H9 (cell line): ENCODE data around the gene GPR137. TPM values are rescaled to one million over a fixed set of nuclear protein-coding genes. Genes with fewer than 3 reads are reported as not detected.

ENCODE experiments used
- DNase-seq: peaks from one replicate; pipeline ENCODE4 v3.0.0-alpha.2; 2017
- H2AFZ ChIP-seq: one replicate; pipeline ENCODE4 v1.6.1; 2013; ENCODE audit warnings: mild to moderate bottlenecking, low read length, control low read depth, moderate library complexity
- H2AK5ac ChIP-seq: 2 replicates; pipeline ENCODE4 v1.6.1; 2013; ENCODE audit warnings: low read length, control low read depth, mixed read lengths; ENCODE audit not compliant: insufficient read length
- H2BK120ac ChIP-seq: one replicate; pipeline ENCODE4 v1.6.1; 2013; ENCODE audit warnings: low read depth, mild to moderate bottlenecking, low read length, control low read depth, inconsistent platforms; ENCODE audit not compliant: poor library complexity, severe bottlenecking
- H2BK12ac ChIP-seq: 2 replicates; pipeline ENCODE4 v1.6.1; 2013; ENCODE audit warnings: low read length, control low read depth, mixed read lengths, low read depth; ENCODE audit not compliant: insufficient read length
- H2BK15ac ChIP-seq: 2 replicates; pipeline ENCODE4 v1.6.1; 2013; ENCODE audit warnings: low read depth, low read length, control low read depth
- H2BK20ac ChIP-seq: one replicate; pipeline ENCODE4 v1.6.1; 2013; ENCODE audit warnings: low read depth, mild to moderate bottlenecking, low read length, control low read depth, inconsistent platforms; ENCODE audit not compliant: poor library complexity, severe bottlenecking
- H2BK5ac ChIP-seq: 2 replicates; pipeline ENCODE4 v1.6.1; 2013; ENCODE audit warnings: low read length, control low read depth, mixed read lengths; ENCODE audit not compliant: insufficient read length
- H3K14ac ChIP-seq: 2 replicates; pipeline ENCODE4 v1.6.1; 2013; ENCODE audit warnings: low read length, control low read depth; ENCODE audit not compliant: insufficient read depth
- H3K18ac ChIP-seq: 2 replicates; pipeline ENCODE4 v1.6.1; 2013; ENCODE audit warnings: low read depth, mild to moderate bottlenecking, mixed read lengths, low read length, control low read depth; ENCODE audit not compliant: insufficient read length
- H3K23ac ChIP-seq: 2 replicates; pipeline ENCODE4 v1.6.1; 2013; ENCODE audit warnings: low read length, control low read depth, mixed read lengths, low read depth; ENCODE audit not compliant: insufficient read length
- H3K23me2 ChIP-seq: 2 replicates; pipeline ENCODE4 v1.6.1; 2013; ENCODE audit warnings: low read depth, mild to moderate bottlenecking, mixed read lengths, low read length, control low read depth; ENCODE audit not compliant: insufficient read length, poor library complexity, severe bottlenecking
- H3K27ac ChIP-seq: 2 replicates; pipeline ENCODE4 v1.5.1; 2013; ENCODE audit warnings: low read length, control low read depth, mixed read lengths, low read depth; ENCODE audit not compliant: insufficient read length
- H3K27me3 ChIP-seq: 2 replicates; pipeline ENCODE4 v1.6.1; 2013; ENCODE audit warnings: low read length, control low read depth, inconsistent platforms; ENCODE audit not compliant: insufficient read depth
- H3K4ac ChIP-seq: 2 replicates; pipeline ENCODE4 v1.6.1; 2013; ENCODE audit warnings: low read depth, mild to moderate bottlenecking, control low read depth, inconsistent platforms, low read length, moderate library complexity
- H3K4me1 ChIP-seq: 2 replicates; pipeline ENCODE4 v1.6.1; 2013; ENCODE audit warnings: low read length, control low read depth, inconsistent platforms; ENCODE audit not compliant: insufficient read depth
- H3K4me2 ChIP-seq: 2 replicates; pipeline ENCODE4 v1.6.1; 2013; ENCODE audit warnings: low read length, control low read depth, mixed read lengths; ENCODE audit not compliant: insufficient read length, insufficient read depth
- H3K56ac ChIP-seq: 2 replicates; pipeline ENCODE4 v1.6.1; 2013; ENCODE audit warnings: low read depth, mild to moderate bottlenecking, mixed read lengths, low read length, control low read depth; ENCODE audit not compliant: insufficient read length
- H3K79me1 ChIP-seq: 2 replicates; pipeline ENCODE4 v1.6.1; 2013; ENCODE audit warnings: low read depth, mild to moderate bottlenecking, moderate library complexity, low read length, control low read depth, inconsistent platforms; ENCODE audit not compliant: insufficient read depth, poor library complexity, severe bottlenecking
- H3K79me2 ChIP-seq: 2 replicates; pipeline ENCODE4 v1.6.1; 2013; ENCODE audit warnings: low read length, control low read depth, inconsistent platforms; ENCODE audit not compliant: insufficient read depth
- H3K9ac ChIP-seq: 2 replicates; pipeline ENCODE4 v1.6.1; 2013; ENCODE audit warnings: low read length, control low read depth, mixed read lengths; ENCODE audit not compliant: insufficient read length; ENCODE audit errors: extremely low read depth
- H3K9me3 ChIP-seq: one replicate; pipeline ENCODE4 v1.6.1; 2013; ENCODE audit warnings: low read depth, low read length, inconsistent platforms; ENCODE audit not compliant: control insufficient read depth
- H3T11ph ChIP-seq: one replicate; pipeline ENCODE4 v1.6.1; 2013; ENCODE audit warnings: mild to moderate bottlenecking, low read length, control low read depth, inconsistent platforms
- H4K20me1 ChIP-seq: one replicate; pipeline ENCODE4 v1.6.1; 2013; ENCODE audit not compliant: control insufficient read depth, insufficient read length, insufficient read depth
- H4K5ac ChIP-seq: 2 replicates; pipeline ENCODE4 v1.6.1; 2013; ENCODE audit warnings: low read depth, mild to moderate bottlenecking, mixed read lengths, low read length, control low read depth; ENCODE audit not compliant: insufficient read length
- H4K8ac ChIP-seq: replicated peaks from 2 replicates; pipeline ENCODE4 v1.6.1; 2013; ENCODE audit warnings: low read length, control low read depth, mixed read lengths, low read depth; ENCODE audit not compliant: insufficient read length
- H4K91ac ChIP-seq: 2 replicates; pipeline ENCODE4 v1.6.1; 2013; ENCODE audit warnings: low read depth, mild to moderate bottlenecking, moderate library complexity, mixed read lengths, low read length, control low read depth; ENCODE audit not compliant: insufficient read length
- H3K27ac Mint-ChIP-seq, 3 experiments: 2 replicates in 2 of 3; 3 replicates in 1 of 3; pipeline ENCODE4 v1.8.0; 2020 to 2021; ENCODE audit warnings: mixed read lengths in 3 of 3, mild to moderate bottlenecking in 1 of 3, moderate library complexity in 1 of 3
- H3K27me3 Mint-ChIP-seq: 2 replicates; pipeline ENCODE4 v1.8.0; 2021; ENCODE audit warnings: low read depth, mild to moderate bottlenecking, moderate library complexity, mixed read lengths
- H3K36me3 Mint-ChIP-seq, 3 experiments: 2 replicates in 2 of 3; 3 replicates in 1 of 3; pipeline ENCODE4 v1.8.0; 2020 to 2021; ENCODE audit warnings: low read depth in 3 of 3, mixed read lengths in 3 of 3; ENCODE audit not compliant: insufficient read depth in 1 of 3
- H3K4me1 Mint-ChIP-seq, 2 experiments: 2 replicates each; pipeline ENCODE4 v1.8.0; 2020; ENCODE audit warnings: mixed read lengths in 2 of 2
- H3K4me3 Mint-ChIP-seq, 2 experiments: 2 replicates in 1 of 2; 3 replicates in 1 of 2; pipeline ENCODE4 v1.8.0; 2020 to 2021; ENCODE audit warnings: mild to moderate bottlenecking in 2 of 2, mixed read lengths in 2 of 2, moderate library complexity in 1 of 2
- H3K9me3 Mint-ChIP-seq, 2 experiments: 2 replicates in 1 of 2; 3 replicates in 1 of 2; pipeline ENCODE4 v1.8.0; 2020; ENCODE audit warnings: mild to moderate bottlenecking in 2 of 2, mixed read lengths in 2 of 2, moderate library complexity in 1 of 2
- WGBS: extraction: QIAGEN DNeasy Blood & Tissue Kit; methylation state at CpG from one replicate; pipeline ENCODE4 v1.1.7; 2013; ENCODE audit warnings: missing lambda C conversion rate, low lambda C conversion rate, mixed read lengths; ENCODE audit not compliant: insufficient read length; ENCODE audit errors: extremely low coverage; 5-methylcytosine and 5-hydroxymethylcytosine counted together
- total RNA-seq: library from RNA; stranded (reverse); gene quantifications from 2 replicates; pipeline ENCODE4 v1.2.1, GENCODE V29; 2021
- TF ChIP-seq, protein P1 (sequence below): fragments of 200-600 bp; sonication (generic); conservative IDR thresholded peaks from 3 replicates; pipeline ENCODE4 v1.8.0; 2021; ENCODE audit warnings: antibody characterized with exemption, mild to moderate bottlenecking

The GPR137 gene
- total RNA-seq, 1 experiment from 2014 or later: 39.6 TPM

DNA sequence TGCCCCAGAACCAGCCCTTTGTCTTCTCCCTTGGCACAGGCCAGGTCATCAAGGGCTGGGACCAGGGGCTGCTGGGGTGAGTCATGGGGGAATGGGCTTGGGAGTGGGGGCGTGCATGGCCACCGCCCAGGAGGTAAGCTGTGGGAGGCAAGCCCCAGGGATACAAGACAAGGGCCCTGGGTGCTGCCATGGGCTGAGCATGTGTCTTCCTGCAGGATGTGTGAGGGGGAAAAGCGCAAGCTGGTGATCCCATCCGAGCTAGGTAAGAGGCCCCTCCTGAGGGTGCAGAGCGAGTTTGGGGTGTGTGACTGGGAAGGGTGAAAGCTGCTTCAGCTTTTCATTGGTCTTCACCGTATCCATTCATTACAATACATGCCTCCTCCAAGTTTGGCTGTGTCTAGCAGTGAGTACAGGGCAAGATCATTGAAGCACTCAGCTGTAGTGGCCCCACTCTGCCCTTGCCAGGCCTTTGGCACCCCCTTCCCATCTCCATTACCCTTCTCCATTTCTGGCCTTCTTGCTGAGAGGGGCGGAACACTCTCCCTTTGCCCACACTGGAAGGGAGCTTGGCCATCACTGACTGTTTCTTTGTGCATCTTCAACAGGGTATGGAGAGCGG lies 42.3 kb upstream of the GPR137 start:
- Histone ChIP-seq H3K79me2 (peaks cover 9% of the 10 kb centered on the region; the same call in 1 of the 2 replicates), H2BK120ac (no peak overlapping the region), H4K8ac (no peak overlapping the region), H3K18ac (no peak overlapping the region), H3K23me2 (peaks cover 21% of the 10 kb centered on the region), H3K14ac (no peak overlapping the region), H2BK5ac (no peak overlapping the region), H2AK5ac (no peak overlapping the region), H2BK15ac (no peak overlapping the region), H3K9me3 (no peaks in the 10 kb centered on the region), H3K56ac (no peak overlapping the region), H2BK20ac (no peak overlapping the region), H3T11ph (no peak overlapping the region), H3K27me3 (no peaks in the 10 kb centered on the region), H2AFZ (no peak overlapping the region), H3K23ac (no peak overlapping the region), H3K4ac (no peak overlapping the region), H3K4me2 (no peak overlapping the region), H4K5ac (no peak overlapping the region), H3K9ac (no peak overlapping the region), H3K4me1 (no peaks in the 10 kb centered on the region), H4K20me1 (no peaks in the 10 kb centered on the region), H4K91ac (no peak overlapping the region), H2BK12ac (no peak overlapping the region), H3K79me1 (no peaks in the 10 kb centered on the region), H3K27ac (no peak overlapping the region)
- Mint-ChIP-seq H3K36me3 (peaks cover 13 to 31% (median 17%) of the 10 kb centered on the region in 3 experiments), H3K27me3 (no peaks in the 10 kb centered on the region), H3K4me3 (peak overlapping the region; percentile 85 to 93), H3K9me3 (no peaks in the 10 kb centered on the region; a peak in 1 of 5 replicates), H3K4me1 (peaks cover 28 to 35% of the 10 kb centered on the region in 2 experiments), H3K27ac (peak overlapping the region; percentile 40 to 86 (median 75); a peak in 4 of 7 replicates)
- WGBS: no CpG with 5 or more reads among the region's 8 CpGs
- DNase-seq: no peak
- TF ChIP-seq, protein P1, sequence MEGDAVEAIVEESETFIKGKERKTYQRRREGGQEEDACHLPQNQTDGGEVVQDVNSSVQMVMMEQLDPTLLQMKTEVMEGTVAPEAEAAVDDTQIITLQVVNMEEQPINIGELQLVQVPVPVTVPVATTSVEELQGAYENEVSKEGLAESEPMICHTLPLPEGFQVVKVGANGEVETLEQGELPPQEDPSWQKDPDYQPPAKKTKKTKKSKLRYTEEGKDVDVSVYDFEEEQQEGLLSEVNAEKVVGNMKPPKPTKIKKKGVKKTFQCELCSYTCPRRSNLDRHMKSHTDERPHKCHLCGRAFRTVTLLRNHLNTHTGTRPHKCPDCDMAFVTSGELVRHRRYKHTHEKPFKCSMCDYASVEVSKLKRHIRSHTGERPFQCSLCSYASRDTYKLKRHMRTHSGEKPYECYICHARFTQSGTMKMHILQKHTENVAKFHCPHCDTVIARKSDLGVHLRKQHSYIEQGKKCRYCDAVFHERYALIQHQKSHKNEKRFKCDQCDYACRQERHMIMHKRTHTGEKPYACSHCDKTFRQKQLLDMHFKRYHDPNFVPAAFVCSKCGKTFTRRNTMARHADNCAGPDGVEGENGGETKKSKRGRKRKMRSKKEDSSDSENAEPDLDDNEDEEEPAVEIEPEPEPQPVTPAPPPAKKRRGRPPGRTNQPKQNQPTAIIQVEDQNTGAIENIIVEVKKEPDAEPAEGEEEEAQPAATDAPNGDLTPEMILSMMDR: no peak
